Stomach (tissue), 4 donors: ENCODE data around the gene FXYD3.

Source experiments
- CTCF ChIP-seq, 7 experiments: fragments of 450-650 bp in 4 of 7; fragments of 200-600 bp in 3 of 7; sonication (generic) in 3 of 7; IDR thresholded peaks; one replicate each; pipeline ENCODE4 v1.5.1; 2016 to 2019; ENCODE audit warnings: antibody characterized with exemption in 7 of 7, control low read depth in 2 of 7, mild to moderate bottlenecking in 1 of 7
- EP300 ChIP-seq: sonication (generic); formaldehyde crosslinking; IDR thresholded peaks from one replicate; pipeline ENCODE4 v1.6.1; 2017; ENCODE audit warnings: antibody characterized with exemption
- POLR2A ChIP-seq, 4 donors: fragments of 450-650 bp; IDR thresholded peaks; one replicate each; pipeline ENCODE4 v1.6.1; 2016; ENCODE audit warnings: antibody characterized with exemption in 4 of 4, control low read depth in 2 of 4, mild to moderate bottlenecking in 1 of 4, moderate library complexity in 1 of 4
- POLR2AphosphoS5 ChIP-seq, 3 donors: sonication (generic); formaldehyde crosslinking; IDR thresholded peaks; one replicate each; pipeline ENCODE4 v1.6.1; 2016; ENCODE audit warnings: antibody characterized with exemption in 3 of 3

- TF ChIP-seq POLR2A (IDR thresholded peaks at IDR 0.05) (no peak), EP300 (no peak), CTCF (IDR thresholded peaks at IDR 0.05) (no peak), POLR2AphosphoS5 (IDR thresholded peaks at IDR 0.05) (peak in 2 of 3 donors; percentile 14 to 24)
These were observed 2.2 kb downstream of the FXYD3 start for GRCh38 chr19:35117799-35118198.
